Fibroblast of lung (primary cell): ENCODE measurements around the gene RASSF3. TPM values are rescaled to one million over a fixed set of nuclear protein-coding genes. Genes with fewer than 3 reads are reported as not detected.

Experiments used
- DNase-seq, 2 donors: peaks; one replicate each; pipeline versions ENCODE4 v3.0.0 to v3.0.0-alpha.2; 2010; ENCODE audit warnings: low read depth in 2 of 2
- H2AFZ ChIP-seq: 2 replicates; pipeline ENCODE4 v1.5.1; 2012; ENCODE audit warnings: low read length, control low read depth, inconsistent platforms
- H3K27ac ChIP-seq: 2 replicates; pipeline ENCODE4 v1.5.1; 2011; ENCODE audit warnings: low read length, control low read depth; ENCODE audit not compliant: insufficient read depth
- H3K27me3 ChIP-seq: 2 replicates; pipeline ENCODE4 v1.5.1; 2011; ENCODE audit warnings: mild to moderate bottlenecking, low read length; ENCODE audit not compliant: control insufficient read depth, insufficient read depth
- H3K36me3 ChIP-seq: 2 replicates; pipeline ENCODE4 v1.5.1; 2011; ENCODE audit warnings: low read length; ENCODE audit not compliant: control insufficient read depth, insufficient read depth
- H3K4me1 ChIP-seq: 2 replicates; pipeline ENCODE4 v1.5.1; 2011; ENCODE audit warnings: low read length; ENCODE audit not compliant: control insufficient read depth, insufficient read depth; ENCODE audit errors: extremely low read depth
- H3K4me2 ChIP-seq: 2 replicates; pipeline ENCODE4 v1.5.1; 2011; ENCODE audit warnings: low read length, control low read depth; ENCODE audit not compliant: insufficient read depth; ENCODE audit errors: extremely low read depth
- H3K4me3 ChIP-seq, 4 experiments: fragments of 200-600 bp in 1 of 4; sonication (generic) in 1 of 4; replicated peaks in 1 of 4; 2 replicates each; pipeline ENCODE4 v1.5.1; 2011 to 2016; ENCODE audit warnings: low read length in 4 of 4, low read depth in 3 of 4, mild to moderate bottlenecking in 3 of 4, control low read depth in 2 of 4, inconsistent platforms in 1 of 4, mixed read lengths in 1 of 4; ENCODE audit not compliant: insufficient read depth in 1 of 4; ENCODE audit errors: control extremely low read depth in 1 of 4
- H3K79me2 ChIP-seq: 2 replicates; pipeline ENCODE4 v1.5.1; 2012; ENCODE audit warnings: mild to moderate bottlenecking, low read length, inconsistent platforms; ENCODE audit not compliant: control insufficient read depth, insufficient read depth
- H3K9ac ChIP-seq: 2 replicates; pipeline ENCODE4 v1.5.1; 2011; ENCODE audit warnings: mild to moderate bottlenecking, low read length, control low read depth; ENCODE audit not compliant: insufficient read depth
- H3K9me3 ChIP-seq: 2 replicates; pipeline ENCODE4 v1.5.1; 2012; ENCODE audit warnings: low read depth, low read length; ENCODE audit not compliant: control insufficient read depth, insufficient read depth
- H4K20me1 ChIP-seq: 2 replicates; pipeline ENCODE4 v1.5.1; 2011; ENCODE audit warnings: low read length; ENCODE audit not compliant: control insufficient read depth, insufficient read depth; ENCODE audit errors: extremely low read depth
- EZH2 ChIP-seq: IDR thresholded peaks from 2 replicates; pipeline ENCODE4 v1.5.1; 2012; ENCODE audit warnings: low read length, control low read depth, mild to moderate bottlenecking; ENCODE audit errors: missing control alignments
- polyA plus RNA-seq, 2 donors: library from polyadenylated mRNA; depleted of rRNA in 1 of 2; stranded (reverse) in 1 of 2; unstranded in 1 of 2; fragments of >200 nt; gene quantifications; 2 replicates each; pipeline ENCODE4 v1.2.1, GENCODE V29; 2011 to 2012; ENCODE audit warnings: missing spikeins in 1 of 2
- total RNA-seq: library from RNA; depleted of rRNA; stranded (reverse); fragments of >200 nt; gene quantifications from 2 replicates; pipeline ENCODE4 v1.2.1, GENCODE V29; 2014
- TF ChIP-seq, protein P1 (sequence below), 2 donors: IDR thresholded peaks in 1 of 2; conservative IDR thresholded peaks in 1 of 2; 1 replicate in 1 of 2; 2 replicates in 1 of 2; pipeline ENCODE4 v1.5.1; 2011 to 2012; ENCODE audit warnings: low read length in 2 of 2, control low read depth in 1 of 2, inconsistent platforms in 1 of 2, low read depth in 1 of 2, mild to moderate bottlenecking in 1 of 2

The RASSF3 gene
- total and polyA plus RNA-seq, 2 donors (not counting 1 experiment from before 2014, with no cell fraction given): 37.7 to 45.9 TPM

DNA sequence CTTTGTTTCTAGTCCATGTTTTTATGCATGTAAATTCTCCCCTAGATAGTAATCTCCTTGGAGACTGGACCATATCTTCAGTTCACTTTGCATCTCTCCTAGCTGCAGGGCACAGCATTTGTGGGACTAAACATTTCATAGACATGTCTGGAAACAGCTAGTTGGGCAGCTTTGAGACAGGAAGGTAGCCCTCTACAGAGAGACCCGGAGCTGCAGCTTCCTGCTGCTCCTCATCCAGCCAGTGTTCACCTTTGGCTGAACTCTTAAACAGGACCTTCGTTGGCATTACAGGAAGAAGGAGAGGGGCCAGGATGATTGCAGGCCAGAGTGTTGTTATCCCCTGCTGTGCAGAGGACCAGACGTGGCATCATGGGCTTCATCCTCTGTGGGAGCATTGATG, 96.0 kb downstream of the RASSF3 start:
- no peak overlapping the region for H2AFZ ChIP-seq
- H3K36me3 ChIP-seq: no peaks in the 10 kb centered on the region
- DNase-seq: peak in 1 of 2 donors; percentile 11
- H3K27ac ChIP-seq: no peak overlapping the region
- no peaks in the 10 kb centered on the region for H3K27me3 ChIP-seq
- no peak overlapping the region for H3K4me3 ChIP-seq
- no peaks in the 10 kb centered on the region for H3K79me2 ChIP-seq
- no peaks in the 10 kb centered on the region for H3K9me3 ChIP-seq
- H3K9ac ChIP-seq: no peak overlapping the region
- H4K20me1 ChIP-seq: no peaks in the 10 kb centered on the region
- TF ChIP-seq, protein P1, sequence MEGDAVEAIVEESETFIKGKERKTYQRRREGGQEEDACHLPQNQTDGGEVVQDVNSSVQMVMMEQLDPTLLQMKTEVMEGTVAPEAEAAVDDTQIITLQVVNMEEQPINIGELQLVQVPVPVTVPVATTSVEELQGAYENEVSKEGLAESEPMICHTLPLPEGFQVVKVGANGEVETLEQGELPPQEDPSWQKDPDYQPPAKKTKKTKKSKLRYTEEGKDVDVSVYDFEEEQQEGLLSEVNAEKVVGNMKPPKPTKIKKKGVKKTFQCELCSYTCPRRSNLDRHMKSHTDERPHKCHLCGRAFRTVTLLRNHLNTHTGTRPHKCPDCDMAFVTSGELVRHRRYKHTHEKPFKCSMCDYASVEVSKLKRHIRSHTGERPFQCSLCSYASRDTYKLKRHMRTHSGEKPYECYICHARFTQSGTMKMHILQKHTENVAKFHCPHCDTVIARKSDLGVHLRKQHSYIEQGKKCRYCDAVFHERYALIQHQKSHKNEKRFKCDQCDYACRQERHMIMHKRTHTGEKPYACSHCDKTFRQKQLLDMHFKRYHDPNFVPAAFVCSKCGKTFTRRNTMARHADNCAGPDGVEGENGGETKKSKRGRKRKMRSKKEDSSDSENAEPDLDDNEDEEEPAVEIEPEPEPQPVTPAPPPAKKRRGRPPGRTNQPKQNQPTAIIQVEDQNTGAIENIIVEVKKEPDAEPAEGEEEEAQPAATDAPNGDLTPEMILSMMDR (conservative IDR thresholded peaks at IDR 0.05 in 1 of 2, IDR thresholded peaks at IDR 0.05 in 1 of 2; ENCODE audit: low read depth in 1 of 2, low read length in 2 of 2): no peak
- TF ChIP-seq EZH2: no peak
- H3K4me1 ChIP-seq: no peaks in the 10 kb centered on the region
- no peak overlapping the region for H3K4me2 ChIP-seq

DNA sequence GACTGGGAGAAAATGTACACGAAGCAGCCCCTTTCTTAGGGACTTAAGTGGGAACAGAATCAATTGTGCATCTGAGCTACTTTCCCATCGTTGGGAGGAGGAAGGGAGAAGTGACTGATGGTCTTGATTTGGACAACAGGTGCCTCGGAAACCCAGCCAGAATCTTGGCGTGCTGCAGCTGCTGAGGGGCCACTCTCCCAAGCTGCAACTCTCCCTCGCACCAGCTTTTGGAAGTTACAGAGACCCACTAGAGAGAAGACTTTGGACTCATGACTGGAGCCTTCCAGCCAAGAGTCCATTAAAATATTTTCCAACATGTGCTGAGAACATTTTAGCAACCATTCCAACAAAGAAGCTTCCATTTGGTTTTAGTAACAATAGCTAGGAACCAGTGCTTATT, 96.6 kb downstream of the RASSF3 start:
- H3K79me2 ChIP-seq: no peaks in the 10 kb centered on the region
- H3K27ac ChIP-seq: no peak overlapping the region
- no peaks in the 10 kb centered on the region for H3K27me3 ChIP-seq
- no peaks in the 10 kb centered on the region for H3K9me3 ChIP-seq
- H2AFZ ChIP-seq: no peak overlapping the region
- no peaks in the 10 kb centered on the region for H4K20me1 ChIP-seq
- H3K9ac ChIP-seq: no peak overlapping the region
- no peak for DNase-seq
- no peaks in the 10 kb centered on the region for H3K36me3 ChIP-seq
- no peak overlapping the region for H3K4me3 ChIP-seq
- no peaks in the 10 kb centered on the region for H3K4me1 ChIP-seq
- TF ChIP-seq EZH2: no peak
- TF ChIP-seq, protein P1 (conservative IDR thresholded peaks at IDR 0.05 in 1 of 2, IDR thresholded peaks at IDR 0.05 in 1 of 2; ENCODE audit: low read depth in 1 of 2, low read length in 2 of 2): no peak
- H3K4me2 ChIP-seq: no peak overlapping the region

DNA sequence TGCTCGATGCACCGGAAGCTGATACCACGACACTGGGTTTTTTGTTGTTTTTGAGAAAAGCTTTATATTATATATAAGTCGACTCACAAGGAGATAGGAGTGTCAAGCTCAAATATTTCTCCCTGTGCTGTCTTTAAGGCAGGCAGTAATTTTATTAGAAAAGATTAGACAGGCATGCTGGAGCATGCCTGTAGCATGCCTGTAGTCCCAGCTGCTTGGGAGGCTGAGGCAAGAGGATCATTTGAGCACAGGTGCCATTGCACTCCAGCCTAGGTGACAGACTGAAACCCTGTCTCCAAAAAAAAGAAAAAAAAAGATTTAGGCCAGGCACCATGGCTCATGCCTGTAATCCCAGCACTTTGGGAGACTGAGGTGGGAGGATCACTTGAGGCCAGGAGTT, 97.1 kb downstream of the RASSF3 start:
- no peaks in the 10 kb centered on the region for H3K27me3 ChIP-seq
- no peak for DNase-seq
- no peak for TF ChIP-seq EZH2
- TF ChIP-seq, protein P1 (conservative IDR thresholded peaks at IDR 0.05 in 1 of 2, IDR thresholded peaks at IDR 0.05 in 1 of 2; ENCODE audit: low read depth in 1 of 2, low read length in 2 of 2): no peak
- no peak overlapping the region for H3K27ac ChIP-seq
- no peaks in the 10 kb centered on the region for H3K79me2 ChIP-seq
- H2AFZ ChIP-seq: no peak overlapping the region
- no peaks in the 10 kb centered on the region for H3K36me3 ChIP-seq
- H3K9ac ChIP-seq: no peak overlapping the region
- H3K4me3 ChIP-seq: no peak overlapping the region
- no peaks in the 10 kb centered on the region for H4K20me1 ChIP-seq
- no peaks in the 10 kb centered on the region for H3K4me1 ChIP-seq
- no peaks in the 10 kb centered on the region for H3K9me3 ChIP-seq
- H3K4me2 ChIP-seq: no peak overlapping the region
